C4-2B (cell line): ENCODE data around the gene LMAN2L.

Source experiments
- H3K27ac ChIP-seq: fragments of 450-650 bp; 2 replicates; pipeline ENCODE4 v1.5.1; 2017
- ZFX ChIP-seq: fragments of 450-650 bp; IDR thresholded peaks from 2 replicates; pipeline ENCODE4 v1.6.1; 2017
- TF ChIP-seq, protein P1 (sequence below): fragments of 450-650 bp; conservative IDR thresholded peaks from 2 replicates; pipeline ENCODE4 v1.5.1; 2017; ENCODE audit warnings: mild to moderate bottlenecking

The LMAN2L gene

DNA sequence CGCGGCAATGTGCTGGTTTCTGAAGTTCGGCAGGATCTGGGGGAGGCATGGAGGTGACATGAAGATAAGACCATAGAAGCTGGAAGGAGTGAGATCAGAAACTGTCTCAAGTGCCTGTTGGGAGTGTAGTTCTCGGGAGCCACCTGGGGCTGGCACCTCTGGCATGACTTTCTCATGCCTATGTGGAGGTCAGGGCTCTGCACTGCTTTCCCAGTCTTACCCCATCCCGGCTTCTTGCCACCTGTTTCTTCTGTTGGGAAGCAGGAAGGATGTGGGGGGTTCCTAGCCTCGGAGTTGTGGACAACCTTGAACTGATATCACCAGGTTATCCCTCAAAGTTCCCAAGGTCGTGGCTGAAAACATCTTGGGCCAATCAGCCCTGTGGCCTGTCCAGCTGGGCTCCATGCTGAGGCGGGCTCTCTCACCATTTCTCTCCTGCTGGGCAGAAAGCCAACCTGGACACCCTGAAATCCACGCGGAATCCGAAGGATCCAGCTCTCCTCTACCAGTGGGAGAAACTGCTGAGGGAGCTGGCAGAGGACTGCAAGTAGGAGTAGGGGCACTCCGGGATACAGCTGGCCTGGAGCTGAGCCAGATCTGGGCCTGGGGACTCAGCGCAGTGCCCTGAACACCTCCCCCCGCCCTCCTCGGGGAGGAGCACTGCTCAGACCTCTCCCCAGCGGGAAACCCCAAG, 54.8 kb downstream of the LMAN2L start:
- TF ChIP-seq, protein P1, sequence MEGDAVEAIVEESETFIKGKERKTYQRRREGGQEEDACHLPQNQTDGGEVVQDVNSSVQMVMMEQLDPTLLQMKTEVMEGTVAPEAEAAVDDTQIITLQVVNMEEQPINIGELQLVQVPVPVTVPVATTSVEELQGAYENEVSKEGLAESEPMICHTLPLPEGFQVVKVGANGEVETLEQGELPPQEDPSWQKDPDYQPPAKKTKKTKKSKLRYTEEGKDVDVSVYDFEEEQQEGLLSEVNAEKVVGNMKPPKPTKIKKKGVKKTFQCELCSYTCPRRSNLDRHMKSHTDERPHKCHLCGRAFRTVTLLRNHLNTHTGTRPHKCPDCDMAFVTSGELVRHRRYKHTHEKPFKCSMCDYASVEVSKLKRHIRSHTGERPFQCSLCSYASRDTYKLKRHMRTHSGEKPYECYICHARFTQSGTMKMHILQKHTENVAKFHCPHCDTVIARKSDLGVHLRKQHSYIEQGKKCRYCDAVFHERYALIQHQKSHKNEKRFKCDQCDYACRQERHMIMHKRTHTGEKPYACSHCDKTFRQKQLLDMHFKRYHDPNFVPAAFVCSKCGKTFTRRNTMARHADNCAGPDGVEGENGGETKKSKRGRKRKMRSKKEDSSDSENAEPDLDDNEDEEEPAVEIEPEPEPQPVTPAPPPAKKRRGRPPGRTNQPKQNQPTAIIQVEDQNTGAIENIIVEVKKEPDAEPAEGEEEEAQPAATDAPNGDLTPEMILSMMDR = no peak
- TF ChIP-seq ZFX = no peak
- no peak overlapping the region for H3K27ac ChIP-seq

DNA sequence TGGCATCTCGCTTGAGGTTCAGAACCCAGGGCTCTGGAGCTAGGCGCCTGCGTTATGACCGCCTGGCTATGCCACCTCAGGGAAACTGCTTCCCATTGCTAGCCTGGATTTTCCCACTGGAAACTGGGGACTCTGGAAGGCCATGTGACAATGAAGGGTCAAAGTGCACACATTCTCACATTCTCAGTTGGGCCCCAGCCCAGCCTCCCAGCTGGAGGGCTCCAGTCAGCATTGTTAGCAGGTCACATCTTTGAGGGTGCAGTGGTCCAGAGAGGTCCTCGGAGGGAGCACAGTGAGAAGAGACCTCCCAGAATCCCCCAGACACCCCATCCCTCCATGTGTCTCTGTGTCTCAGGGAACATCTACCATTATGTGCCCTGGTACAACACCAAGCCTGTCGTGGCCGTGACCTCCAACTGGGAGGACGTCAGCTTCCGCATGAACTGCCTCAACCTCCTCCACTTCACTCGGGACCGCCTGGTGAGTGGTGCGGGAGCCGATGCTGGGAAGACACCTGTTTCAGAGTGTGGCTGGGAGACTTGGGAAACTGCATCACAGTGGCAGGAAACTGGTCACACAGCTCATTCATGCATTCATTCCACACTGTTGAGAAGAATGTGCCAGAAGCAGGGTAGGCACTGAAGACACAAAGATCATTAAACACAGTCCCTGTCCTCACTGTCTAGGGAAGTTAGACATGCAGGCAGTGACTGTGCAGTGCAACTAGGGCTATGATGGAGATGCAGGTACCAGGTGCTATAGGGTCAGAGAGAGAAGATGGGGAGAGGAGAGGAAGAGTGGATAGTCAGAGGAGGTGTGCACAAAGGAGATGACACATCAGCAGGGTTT, 55.7 kb downstream of the LMAN2L start:
- H3K27ac ChIP-seq = no peak overlapping the region
- TF ChIP-seq ZFX = no peak
- TF ChIP-seq, protein P1 = no peak

DNA sequence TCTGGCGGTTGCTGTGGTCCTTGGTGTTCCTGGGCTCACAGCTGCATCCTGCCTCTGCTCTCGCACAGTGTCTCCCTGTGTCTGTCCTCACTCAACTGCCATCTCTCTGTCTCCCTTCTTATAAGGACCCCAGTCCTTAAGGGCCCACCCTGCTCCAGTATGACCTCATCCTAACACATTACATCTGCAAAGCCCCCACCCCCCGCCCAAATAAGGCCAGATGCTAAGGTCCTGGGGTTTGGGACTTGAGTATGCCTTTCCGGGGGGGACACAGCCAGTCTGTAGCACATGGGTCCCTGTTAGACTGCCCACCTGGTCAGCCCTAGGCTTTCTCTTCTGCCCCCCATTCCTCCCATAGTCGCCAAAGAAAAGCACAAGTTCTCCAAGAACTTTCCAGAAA, 56.6 kb downstream of the LMAN2L start:
- TF ChIP-seq ZFX = no peak
- TF ChIP-seq, protein P1 = no peak
- no peak overlapping the region for H3K27ac ChIP-seq

DNA sequence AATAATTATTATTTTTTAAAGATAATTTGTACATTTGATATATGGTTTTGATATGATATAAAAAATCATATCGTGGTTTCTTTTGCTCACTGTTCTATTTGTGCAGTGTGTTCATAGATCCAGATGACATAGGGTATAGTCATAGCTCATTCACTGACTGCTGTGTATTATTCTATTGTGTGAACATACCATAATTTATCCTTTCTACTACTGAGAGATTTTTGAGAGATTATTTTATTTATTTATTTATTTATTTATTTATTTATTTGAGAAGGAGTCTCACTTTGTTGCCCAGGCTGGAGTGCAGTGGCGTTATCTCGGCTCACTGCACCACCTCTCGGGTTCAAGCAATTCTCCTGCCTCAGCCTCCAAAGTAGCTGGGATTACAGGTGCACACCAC, 58.3 kb downstream of the LMAN2L start:
- no peak overlapping the region for H3K27ac ChIP-seq
- TF ChIP-seq, protein P1 = no peak
- TF ChIP-seq ZFX = no peak

DNA sequence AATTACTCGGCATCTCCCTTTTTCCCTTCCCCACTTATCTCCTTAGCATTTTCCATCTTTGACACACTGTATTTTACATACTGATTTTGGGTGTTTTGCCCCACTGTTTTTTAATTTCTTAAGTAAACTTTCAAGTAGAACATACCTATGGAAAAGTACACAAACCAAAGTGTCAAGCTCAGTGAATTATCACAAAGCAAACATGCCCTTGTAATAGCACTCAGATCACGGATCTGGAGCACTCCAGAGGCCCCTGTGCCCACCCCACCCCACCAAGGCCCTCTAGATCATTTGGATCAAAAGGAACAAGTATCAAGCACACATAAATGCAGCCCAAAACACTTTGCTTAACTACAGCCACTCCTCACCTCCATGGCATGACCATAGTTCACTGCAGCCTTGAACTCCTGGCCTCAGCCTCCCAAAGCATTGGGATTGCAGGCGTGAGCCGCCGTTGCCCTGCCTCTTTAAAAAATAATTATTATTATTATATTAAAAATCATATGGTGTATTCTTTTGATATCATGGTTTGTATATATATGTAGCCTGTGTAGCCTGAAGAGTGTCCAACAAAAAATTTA, 59.2 kb downstream of the LMAN2L start:
- no peak overlapping the region for H3K27ac ChIP-seq
- no peak for TF ChIP-seq ZFX

DNA sequence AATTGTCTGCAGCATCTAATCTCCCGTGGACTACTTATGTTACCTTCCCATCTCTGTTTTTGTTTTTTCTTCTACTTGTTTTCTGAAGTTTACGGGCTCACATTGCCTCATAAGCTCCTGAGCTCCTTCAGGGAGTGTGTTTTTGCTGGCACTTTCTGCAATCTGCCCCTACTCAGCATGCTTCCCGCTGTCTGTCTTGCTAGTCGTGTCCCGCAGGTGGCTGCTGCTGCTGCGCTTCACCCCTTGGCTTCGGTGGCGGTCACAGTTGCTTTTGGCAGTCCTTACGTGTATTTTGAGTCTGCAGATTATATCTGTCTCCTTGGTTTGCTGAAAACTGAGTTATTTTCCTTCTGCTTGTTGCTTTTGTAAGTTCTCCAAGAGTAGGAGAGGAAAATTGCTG, 60.0 kb downstream of the LMAN2L start:
- H3K27ac ChIP-seq = peak overlapping the region; percentile 33; the same call in 1 of the 2 replicates
- TF ChIP-seq, protein P1 = no peak
- no peak for TF ChIP-seq ZFX

DNA sequence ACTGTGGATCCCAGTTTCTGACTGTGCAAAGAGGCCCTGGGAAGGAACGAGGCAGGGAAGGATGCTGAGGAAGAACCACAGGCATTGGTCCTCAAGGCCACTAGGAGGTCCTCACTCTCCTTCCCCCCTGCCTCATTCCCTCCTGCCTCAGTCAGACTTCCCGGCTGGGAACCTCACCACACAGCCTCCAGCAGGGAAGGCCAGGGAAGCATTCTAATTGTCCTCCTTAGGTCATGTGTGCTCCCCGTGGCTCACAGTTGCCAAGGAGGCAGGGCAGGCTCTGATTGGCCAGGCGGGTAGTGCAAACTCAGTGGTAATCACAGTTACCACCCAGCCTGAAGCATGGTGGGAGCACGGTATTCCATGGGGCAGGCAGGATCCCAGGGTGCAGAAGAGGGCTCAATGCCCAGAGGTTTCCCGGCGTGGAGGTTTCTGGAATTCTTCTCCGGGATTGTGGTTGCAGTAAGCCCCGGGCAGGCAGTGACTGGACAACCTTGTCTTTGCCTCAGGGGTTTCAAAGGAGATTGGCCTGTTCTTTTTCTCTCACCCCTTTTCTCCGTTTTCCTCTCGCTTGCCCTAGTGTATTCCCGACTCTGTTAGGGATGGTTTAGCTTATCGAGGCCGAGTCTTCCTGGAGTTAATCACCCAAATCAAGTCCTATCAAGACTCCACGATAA, 70.2 kb downstream of the LMAN2L start:
- no peak overlapping the region for H3K27ac ChIP-seq
- TF ChIP-seq, protein P1 = no peak
- TF ChIP-seq ZFX = no peak
